ENCODE measurements around the gene RAB28.
"Not testable (repeated sequence)": the region's sequence is repeated elsewhere in the genome, so short reads cannot be mapped to it uniquely, and the experiment has no call there.

Gene RAB28

DNA sequence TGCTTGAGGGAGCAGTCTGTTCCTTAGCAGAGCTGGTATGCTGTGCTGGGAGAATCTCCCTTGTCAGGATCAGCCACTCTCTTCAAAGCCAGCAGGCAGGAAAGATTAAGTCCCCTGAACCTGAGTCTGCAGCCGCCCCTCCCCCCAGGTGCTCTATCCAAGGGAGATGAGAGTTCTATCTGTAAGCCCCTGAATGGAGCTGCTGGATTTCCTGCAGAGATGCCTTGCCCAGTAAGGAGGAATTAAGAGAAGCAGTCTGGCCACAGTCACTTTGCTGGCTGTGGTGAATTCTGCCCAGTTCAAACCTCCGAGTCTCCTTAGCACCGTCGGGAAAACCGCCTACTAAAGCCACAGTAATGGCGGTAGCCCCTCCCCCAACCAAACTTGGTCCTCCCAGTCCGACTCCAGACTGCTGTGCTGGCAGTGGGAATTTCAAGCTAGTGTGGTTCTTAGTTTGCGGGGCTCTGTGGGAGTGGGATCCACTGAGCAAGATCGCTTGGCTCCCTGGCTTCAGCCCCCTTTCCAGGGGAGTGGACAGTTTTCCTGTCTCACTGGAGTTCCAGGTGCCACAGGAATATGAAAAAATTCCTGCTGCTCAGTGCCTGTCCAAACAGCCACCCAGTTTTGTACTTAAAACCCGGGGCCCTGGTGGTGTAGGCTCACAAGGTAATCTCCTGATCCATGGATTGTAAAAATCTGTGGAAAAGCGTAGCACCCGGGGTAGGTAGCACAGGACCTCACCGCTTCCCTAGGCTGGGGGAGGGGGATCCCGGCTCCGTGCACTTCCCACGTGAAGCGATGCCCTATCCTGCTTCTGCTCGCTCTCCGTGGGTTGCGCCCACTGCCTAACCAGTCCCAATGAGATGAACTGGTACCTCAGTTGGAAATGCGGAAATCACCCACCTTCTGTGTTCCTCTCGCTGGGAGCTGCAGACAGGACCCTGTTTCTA, 38.0 kb downstream of the RAB28 start:
- no peak for DNase-seq (ENCODE audit: low spot score)

DNA sequence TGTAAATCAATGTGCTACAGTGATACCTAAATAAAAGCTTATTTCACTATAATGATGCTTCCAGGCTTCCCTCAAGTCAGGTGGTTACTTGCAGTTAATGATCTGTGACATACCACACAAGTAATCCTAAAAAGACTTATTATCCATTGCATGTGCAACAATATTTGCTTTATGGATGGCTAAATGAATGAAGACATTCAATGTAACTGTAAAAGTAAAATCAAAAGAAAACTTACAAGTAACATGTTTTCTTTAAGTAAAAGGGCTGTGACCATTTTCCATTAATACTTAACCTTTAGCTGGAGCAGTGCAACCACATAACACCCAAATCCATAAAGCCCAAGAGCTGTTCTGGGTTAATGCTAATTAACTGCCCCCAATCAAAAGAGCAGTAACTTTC, 42.6 kb downstream of the RAB28 start:
- no peak for DNase-seq (ENCODE audit: low spot score)

DNA sequence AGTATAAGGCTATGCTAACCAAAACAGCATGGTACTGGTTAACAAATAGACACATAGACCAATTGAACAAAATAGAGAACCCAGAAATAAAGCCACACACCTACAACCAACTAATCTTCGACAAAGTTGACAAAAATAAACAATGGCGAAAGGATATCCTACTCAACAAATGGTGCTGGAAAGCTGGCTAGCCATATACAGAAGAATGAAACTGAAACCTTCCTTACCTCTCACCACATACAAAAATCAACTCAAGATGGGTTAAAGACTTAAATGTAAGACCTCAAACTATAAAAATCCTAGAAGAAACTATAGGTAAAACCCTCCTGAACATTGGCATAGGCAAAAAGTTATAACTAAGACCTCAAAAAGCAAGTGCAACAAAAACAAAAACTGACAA, 47.2 kb downstream of the RAB28 start:
- DNase-seq (ENCODE audit: low spot score), result no peak

DNA sequence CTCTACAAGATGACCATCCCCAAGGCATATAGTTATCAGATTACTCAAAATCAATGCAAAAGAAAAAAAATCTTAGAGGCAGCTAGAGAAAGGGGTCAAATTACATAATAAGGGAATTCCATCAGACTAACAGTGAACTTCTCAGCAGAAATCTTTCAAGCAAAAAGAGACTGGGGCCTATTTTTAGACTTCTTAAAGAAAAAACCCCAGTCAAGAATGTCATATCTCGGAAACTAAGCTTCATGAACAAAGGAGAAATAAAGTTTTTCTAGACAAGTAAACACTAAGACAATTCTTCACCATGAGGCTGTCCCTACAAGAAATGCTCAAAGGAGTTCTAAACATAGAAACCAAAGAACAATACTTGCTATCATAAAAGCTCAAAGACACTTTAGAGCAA, 51.7 kb downstream of the RAB28 start:
- no peak for DNase-seq (ENCODE audit: low spot score)

DNA sequence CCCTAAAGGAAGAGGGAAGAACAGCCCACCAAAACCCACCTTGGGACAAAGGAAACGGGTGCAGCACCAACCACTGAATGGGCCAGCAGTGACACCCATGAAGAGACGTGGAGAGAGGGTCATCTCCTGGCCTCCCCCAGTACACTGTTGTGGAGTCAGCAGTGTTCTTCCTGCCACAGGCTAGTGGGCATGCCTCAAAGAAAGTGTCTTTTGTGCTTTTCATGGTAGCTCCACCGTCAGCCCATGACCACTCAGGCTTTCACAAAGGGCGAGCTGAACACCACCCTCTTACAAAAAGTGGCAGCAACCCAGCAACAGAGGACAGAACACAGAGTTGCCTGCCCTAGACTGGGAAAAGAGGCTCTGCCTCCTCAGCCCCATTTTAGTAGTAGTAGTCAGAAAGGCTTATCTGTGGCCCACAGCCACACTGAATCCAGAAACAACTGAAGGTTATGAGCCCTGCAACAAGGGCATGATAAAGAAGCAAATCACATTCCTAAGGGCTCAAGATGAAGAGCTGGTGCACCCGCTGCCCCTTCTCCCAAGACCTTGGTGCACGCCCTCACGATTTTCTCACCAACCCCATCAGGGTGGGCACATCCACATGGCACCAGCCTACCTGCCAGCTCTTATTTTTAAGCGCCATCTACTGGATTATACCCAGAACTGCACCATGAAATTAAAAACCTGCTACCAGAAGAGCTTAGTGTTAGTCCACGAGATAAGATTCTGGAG, 53.1 kb downstream of the RAB28 start:
- DNase-seq (ENCODE audit: low spot score), result no peak

DNA sequence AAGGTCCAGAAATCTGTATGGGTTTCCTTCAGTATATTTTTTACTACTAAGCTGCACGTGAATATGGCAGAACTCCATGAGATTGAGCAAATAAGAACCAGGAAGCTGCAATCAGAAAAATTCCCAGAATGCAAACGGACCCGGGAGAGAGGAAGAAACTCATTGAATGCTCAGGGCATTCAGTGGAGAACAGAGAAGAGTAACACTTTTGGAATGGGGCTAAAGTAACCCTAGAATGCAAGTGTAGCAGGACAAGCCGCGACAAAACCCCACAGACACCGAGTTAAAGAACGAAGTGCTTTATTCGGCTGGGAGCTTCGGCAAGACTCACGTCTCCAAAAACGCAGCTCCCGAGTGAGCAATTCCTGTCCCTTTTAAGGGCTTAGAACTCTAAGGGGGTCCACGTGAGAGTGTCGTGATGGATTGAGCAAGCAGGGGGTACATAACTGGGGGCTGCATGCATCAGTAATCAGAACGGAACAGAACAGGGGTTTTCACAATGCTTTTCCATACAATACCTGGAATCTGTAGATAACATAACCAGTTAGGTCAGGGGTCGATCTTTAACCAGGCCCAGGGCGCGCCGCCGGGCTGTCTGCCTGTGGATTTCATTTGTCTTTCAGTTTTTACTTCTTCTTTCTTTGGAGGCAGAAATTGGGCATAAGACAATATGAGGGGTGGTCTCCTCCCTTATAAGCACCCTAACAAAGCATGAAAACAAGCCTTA, 56.4 kb downstream of the RAB28 start:
- no peak for DNase-seq (ENCODE audit: low spot score)

DNA sequence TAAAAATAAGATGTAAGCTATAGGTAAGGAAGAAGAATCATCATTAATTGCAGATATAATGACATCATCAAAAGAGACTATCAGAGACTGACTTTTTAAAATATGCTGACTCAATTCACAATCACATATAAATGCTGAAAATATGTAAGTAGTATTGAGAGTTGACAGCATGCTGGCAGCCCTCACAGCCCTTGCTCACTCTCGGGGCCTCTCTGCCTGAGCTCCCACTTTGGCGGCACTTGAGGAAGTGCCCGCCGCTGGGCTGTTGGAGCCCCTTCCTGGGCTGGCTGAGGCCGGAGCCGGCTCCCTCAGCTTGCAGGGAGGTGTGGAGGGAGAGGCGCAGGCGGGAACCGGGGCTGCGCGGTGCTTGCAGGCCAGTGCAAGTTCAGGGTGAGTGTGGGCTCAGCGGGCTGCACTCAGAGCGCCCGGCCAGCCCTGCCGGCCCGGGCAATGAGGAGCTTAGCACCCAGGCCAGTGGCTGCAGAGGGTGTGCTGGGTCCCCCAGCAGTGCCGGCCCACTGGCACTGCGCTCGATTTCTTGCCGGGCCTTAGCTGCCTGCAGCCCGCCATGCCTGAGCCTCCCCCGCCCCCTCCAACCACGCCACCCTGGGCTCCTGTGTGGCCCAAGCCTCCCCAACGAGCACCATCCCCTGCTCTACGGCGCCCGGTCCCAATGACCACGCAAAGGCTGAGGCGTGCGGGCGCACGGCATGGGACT, 68.9 kb downstream of the RAB28 start:
- DNase-seq (ENCODE audit: low spot score), result no peak

DNA sequence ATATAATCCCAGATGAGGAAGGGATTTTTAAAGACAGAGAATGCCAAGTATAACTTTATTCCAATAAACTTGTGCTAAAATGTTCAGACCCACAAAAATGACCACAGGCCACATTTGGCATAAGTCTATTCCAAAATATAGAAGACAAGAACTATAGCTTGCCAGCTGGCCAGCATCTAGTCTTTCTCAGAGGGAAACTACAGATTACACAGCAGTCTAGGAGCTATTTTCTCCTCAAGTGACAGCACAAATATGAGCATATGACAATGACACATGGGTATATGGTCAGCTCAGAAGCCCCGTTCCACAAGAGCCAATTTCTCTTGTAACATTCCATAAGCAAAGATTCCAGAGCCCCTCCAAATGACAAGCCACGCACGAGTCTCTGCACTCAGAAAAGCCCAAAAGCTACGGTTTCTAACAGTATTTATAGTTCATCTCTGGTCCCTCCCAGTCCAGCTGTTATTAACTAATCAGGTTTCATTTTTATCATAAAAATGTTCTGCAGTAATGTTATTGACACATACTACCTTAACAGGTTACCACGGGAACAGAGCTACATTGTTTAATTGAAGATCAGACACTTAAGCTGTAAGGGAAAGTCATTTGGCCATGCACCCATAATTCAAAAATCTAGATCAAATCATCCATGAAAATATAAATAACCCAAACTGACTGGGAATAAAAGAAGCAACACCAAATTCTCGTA, 70.3 kb downstream of the RAB28 start:
- DNase-seq (ENCODE audit: low spot score), result peak; percentile 7

DNA sequence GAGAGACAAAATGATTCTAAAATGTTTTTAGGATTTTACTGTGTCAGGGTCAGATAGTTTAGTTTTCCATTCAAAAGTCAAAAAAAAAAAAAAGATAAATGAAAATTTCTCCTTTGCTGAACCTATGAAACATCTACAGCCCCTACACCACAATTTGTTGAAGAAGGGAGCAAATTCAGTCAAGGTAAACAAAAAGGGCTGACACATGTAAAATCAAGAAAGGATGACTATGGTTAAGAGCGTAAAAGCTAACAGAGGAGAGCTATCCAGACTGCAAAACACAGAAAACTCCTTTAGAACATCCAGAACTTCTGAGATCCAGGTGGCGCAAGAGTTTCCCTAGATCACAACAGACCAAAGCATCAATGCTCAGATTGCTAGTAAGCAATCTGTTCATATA, 72.2 kb downstream of the RAB28 start:
- no peak for DNase-seq (ENCODE audit: low spot score)

DNA sequence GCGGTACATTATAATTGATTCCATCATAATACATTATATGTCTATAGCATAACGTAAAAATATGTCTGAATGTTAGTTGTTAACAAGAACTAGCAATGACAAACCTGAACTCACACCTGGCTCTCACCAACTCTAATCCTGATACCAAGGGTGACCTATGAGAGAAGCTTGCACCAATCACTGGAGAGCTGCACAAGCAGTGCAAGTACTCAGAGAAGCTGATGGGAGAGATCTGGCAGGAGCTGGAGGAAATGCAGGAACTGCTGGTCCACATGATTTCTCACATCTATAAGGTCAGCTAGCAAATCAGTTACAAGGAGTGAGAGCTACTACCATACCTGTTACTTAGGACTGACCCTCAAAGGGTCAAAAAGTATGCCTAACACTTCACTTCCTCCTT, 74.8 kb downstream of the RAB28 start:
- DNase-seq (ENCODE audit: low spot score), result no peak

DNA sequence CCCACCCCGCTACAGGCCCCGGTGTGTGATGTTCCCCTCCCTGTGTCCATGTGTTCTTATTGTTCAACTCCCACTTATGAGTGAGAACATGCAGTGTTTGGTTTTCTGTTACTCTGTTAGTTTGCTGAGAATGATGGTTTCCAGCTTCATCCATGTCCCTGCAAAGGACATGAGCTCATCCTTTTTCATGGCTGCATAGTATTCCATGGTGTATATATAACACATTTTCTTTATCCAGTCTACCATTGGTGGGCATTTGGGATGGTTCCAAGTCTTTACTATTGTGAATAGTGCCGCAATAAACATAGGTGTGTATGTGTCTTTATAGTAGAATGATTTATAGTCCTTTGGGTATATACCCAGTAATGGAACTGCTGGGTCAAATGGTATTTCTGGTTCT, 78.0 kb downstream of the RAB28 start:
- not testable (repeated sequence) for DNase-seq (ENCODE audit: low spot score)

DNA sequence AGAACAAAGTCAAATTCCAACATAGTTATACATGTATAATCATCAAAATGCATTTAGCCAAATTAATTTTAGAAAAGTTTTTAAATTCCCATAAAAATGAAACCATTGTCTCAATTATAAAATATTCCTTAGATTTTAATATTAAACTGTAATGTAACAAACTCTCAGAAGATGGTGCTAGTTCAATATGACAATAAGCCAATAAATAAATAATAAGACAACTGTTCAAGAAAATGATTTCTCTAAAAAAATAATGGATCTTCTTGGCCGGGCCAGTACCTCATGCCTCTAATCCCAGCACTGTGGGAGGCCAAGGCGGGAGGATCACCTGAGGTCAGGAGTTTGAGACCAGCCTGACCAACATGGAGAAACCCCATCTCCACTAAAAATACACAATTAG, 80.3 kb downstream of the RAB28 start:
- DNase-seq (ENCODE audit: low spot score), result no peak

DNA sequence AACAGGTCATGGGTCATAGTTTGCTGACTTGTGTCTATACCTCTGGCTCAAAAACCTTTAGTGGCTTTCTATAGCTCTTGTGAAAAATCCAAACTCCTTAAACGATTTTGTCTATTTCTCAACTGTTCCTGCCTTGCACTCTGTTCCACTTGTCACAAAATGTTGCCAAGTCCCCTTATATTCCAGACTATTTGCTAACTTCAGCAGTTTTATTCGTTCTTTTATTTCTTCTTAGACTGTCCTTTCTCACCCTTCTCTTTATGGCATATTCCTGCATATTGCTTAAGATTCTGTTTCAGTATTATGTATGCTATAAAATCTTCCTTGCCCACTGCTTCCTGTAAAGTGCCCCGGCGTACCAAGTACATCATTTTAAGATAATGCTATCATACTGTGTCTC, 80.8 kb downstream of the RAB28 start:
- no peak for DNase-seq (ENCODE audit: low spot score)

DNA sequence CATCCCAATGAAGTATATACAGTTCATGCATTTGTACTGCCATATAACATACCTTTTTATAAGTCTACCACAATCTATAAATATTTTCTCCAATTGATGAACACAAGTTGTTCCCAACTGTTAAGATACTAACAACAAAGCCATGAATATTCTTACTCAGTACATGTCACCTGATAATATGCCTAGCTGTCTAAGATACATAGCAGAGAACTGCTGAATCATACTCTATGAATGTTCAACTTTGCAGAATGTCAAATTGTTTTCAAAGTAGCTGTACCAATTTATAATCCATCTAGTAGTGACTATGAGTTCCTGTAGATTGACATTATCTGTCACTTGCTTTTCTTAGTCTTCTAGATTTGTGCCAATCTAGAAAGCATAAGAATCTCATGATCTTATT, 84.9 kb downstream of the RAB28 start:
- DNase-seq (ENCODE audit: low spot score), result peak; percentile 7

DNA sequence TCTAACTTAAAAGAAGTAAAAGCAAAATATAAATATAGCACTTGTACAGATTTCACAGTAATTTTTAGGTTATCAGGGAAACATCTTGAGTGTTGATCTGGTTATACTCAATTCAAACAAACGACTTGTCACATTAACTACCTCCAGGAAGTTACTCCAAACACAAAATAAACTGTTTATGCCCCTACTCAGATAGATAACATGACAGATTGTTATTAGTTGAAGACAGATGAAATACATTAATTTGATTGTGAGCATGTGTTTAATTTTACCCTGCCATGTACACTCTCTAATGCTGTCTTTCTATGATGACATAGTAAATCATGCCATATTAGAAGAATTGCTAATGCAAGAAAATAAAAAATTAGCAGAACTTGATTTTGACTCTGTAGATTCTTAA, 88.0 kb downstream of the RAB28 start:
- DNase-seq (ENCODE audit: low spot score), result no peak

DNA sequence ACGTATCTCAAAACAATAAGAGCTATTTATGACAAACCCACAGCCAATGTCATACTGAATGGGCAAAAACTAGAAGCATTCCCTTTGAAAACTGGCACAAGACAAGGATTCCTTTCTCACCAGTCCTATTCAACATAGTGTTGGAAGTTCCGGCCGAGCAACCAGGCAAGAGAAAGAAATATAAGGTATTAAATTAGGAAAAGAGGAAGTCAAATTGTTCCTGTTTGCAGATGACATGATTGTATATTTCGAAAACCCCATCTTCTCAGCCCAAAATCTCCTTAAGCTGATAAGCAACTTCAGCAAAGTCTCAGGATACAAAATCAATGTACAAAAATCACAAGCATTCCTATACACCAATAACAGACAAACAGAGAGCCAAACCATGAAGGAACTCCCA, 94.2 kb downstream of the RAB28 start:
- DNase-seq (ENCODE audit: low spot score), result not testable (repeated sequence)

DNA sequence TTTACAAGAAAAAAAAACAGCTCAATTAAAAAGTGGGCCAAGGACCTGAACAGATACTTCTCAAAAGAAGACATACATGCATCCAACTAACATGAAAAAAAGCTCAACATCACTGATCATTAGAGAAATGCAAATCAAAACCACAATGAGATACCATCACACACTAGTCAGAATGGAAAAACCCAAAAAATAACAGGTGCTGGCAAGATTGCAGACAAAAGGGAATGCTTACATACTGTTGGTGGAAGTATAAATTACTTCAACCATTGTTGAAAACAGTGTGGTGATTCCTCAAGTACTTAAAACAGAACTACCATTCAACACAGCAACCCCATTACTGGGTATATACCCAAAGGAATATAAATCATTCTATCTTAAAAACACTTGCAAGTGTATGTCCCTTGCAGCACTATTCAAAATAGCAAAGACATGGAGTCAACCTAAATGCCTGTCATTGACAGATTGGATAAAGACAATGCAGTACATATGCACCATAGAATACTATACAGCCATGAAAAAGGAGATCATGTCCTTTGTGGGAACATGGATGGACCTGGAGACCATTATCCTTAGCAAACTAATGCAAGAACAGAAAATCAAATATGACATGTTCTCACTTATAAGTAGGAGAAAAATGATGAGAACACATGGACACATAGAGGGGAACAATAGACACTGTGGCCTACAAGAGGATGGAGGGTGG, 97.6 kb downstream of the RAB28 start:
- no peak for DNase-seq (ENCODE audit: low spot score)

DNA sequence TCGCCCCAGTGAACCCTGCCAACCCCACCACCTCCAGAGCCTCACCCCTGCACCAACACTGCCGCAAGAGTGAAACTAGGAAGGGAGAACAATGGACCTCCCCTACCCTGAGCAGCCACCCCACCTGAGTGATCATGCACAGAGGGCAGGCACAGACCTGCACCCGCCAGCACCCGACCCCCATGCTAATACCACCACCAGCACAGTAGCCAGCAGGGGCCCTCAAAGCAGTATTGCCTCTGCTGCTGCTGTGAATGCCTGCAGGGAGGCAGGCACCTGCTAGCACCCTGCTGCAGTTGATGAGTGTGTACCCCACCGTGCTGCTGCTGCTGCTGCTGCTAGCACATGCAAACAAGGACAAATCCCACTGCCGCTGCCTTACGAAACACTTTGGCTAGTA, 100.1 kb downstream of the RAB28 start:
- no peak for DNase-seq (ENCODE audit: low spot score)

DNA sequence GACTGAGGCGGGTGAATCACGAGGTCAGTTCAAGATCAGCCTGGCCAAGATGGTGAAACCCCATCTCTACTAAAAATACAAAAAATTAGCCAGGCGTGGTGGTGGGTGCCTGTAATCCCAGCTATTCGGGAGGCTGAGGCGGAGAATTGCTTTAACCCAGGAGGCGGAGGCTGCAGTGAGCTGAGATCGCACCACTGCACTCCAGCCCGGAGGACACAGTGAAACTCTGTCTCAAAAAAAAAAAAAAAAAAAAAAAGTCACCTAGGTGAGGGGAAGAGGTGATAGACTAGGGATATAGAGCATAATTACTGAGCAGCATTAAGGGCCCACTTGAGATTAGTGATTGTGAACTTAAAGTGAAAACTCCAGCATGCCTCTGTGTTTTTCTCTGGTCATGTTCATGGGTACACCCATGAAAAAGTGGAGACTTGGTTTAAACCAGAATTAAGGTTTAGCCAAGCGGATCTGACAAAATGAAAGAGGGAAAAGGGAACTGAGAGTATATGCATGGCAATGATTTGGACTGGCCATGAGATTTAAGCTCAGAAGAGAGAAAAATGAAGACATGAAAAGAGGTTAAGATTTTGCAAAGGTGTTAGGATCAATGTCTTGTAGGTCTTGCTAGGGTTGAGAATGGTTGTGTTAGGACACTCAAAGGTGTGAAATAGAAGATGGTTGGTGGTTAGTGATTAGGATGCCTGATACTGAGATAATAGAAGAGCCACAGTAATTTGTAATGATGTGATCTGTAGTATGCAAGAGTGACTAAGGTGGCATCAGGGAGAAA, 105.0 kb downstream of the RAB28 start:
- no peak for DNase-seq (ENCODE audit: low spot score)

DNA sequence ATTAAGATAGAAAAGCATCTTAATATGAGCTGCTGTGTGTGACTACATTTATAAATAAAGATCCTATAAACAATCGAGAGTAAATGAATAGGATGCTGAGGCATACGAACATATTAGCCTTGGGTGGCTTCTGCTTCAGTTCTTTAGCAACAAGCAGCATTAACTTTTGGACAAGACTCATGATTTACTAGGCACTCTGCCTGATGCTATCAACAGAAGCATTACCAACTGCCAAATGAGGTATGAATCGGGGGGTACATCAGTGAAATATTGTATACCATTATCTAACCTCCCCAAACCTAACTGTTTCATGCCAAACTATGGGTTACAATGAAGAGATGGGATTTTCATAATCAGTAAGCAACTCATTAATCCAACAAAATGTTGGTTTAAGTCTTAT, 113.1 kb downstream of the RAB28 start:
- no peak for DNase-seq (ENCODE audit: low spot score)

All from AG08396 (cell line).